Measurements from ENCODE around the gene TAOK3. TPM values are rescaled to one million over a fixed set of nuclear protein-coding genes. Genes with fewer than 3 reads are reported as not detected.

Gene TAOK3
- polyA plus RNA-seq, 3 donors = 19.7 to 58.3 (median 44.8) TPM

DNA sequence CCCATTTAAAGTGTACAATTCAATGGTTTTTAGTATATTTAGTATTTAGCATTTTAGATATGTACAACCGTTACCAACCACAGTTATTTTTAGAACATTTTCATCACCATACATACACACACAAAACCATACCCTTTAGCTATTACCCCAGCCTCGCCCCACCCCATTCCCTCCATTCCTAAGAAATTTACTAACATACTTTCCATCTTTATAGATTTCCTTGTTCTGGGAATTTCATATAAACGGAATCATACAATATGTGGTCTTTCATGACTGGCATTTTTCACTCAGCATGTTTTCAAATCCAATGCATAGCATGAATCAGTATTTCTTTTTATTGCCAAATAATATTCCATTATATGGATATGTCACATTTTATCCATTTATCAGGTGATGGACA lies 101.5 kb downstream of the TAOK3 start:
- Mint-ChIP-seq H3K27me3 (ENCODE audit: low read depth in 3 of 3) (no peaks in the 10 kb centered on the region), H3K27ac (no peak overlapping the region), H3K4me1 (peaks cover 20% of the 10 kb centered on the region), H3K36me3 (peaks cover 6 to 12% of the 10 kb centered on the region in 2 donors), H3K4me3 (no peak overlapping the region), H3K9me3 (no peaks in the 10 kb centered on the region)
- Histone ChIP-seq H3K27me3 (ENCODE audit: control insufficient read depth in 2 of 2, insufficient read depth in 2 of 2, low read length in 2 of 2) (no peaks in the 10 kb centered on the region), H3K4me2 (replicated peaks; ENCODE audit: extremely low read depth, low read length, poor library complexity, severe bottlenecking) (no peak overlapping the region), H3K4me3 (replicated peaks in 1 of 3; ENCODE audit: low read depth in 2 of 3, low read length in 3 of 3) (no peak overlapping the region), H3K9ac (ENCODE audit: insufficient read depth, low read length, poor library complexity, severe bottlenecking) (no peak overlapping the region), H3K4me1 (ENCODE audit: control insufficient read depth in 1 of 2, insufficient read depth in 2 of 2, low read length in 2 of 2) (no peaks in the 10 kb centered on the region), H3K79me2 (ENCODE audit: insufficient read depth, low read length) (peaks cover 79% of the 10 kb centered on the region), H3K9me3 (replicated peaks in 1 of 2; ENCODE audit: control insufficient read depth in 1 of 2, insufficient read depth in 1 of 2, low read length in 2 of 2) (no peaks in the 10 kb centered on the region), H2AFZ (ENCODE audit: insufficient read depth, low read depth, low read length, poor library complexity, severe bottlenecking) (no peak overlapping the region), H3K27ac (ENCODE audit: low read depth in 1 of 2, low read length in 2 of 2) (no peak overlapping the region), H4K20me1 (ENCODE audit: insufficient read depth, low read length) (peaks cover 91% of the 10 kb centered on the region), H3K36me3 (replicated peaks in 1 of 2; ENCODE audit: control insufficient read depth in 1 of 2, insufficient read depth in 2 of 2, low read length in 2 of 2) (peaks cover 0 to 5% of the 10 kb centered on the region in 2 donors)
- TF ChIP-seq, protein P1, sequence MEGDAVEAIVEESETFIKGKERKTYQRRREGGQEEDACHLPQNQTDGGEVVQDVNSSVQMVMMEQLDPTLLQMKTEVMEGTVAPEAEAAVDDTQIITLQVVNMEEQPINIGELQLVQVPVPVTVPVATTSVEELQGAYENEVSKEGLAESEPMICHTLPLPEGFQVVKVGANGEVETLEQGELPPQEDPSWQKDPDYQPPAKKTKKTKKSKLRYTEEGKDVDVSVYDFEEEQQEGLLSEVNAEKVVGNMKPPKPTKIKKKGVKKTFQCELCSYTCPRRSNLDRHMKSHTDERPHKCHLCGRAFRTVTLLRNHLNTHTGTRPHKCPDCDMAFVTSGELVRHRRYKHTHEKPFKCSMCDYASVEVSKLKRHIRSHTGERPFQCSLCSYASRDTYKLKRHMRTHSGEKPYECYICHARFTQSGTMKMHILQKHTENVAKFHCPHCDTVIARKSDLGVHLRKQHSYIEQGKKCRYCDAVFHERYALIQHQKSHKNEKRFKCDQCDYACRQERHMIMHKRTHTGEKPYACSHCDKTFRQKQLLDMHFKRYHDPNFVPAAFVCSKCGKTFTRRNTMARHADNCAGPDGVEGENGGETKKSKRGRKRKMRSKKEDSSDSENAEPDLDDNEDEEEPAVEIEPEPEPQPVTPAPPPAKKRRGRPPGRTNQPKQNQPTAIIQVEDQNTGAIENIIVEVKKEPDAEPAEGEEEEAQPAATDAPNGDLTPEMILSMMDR (IDR thresholded peaks at IDR 0.05) = no peak
- WGBS (ENCODE audit: insufficient coverage) = 50% methylated on average over 2 of the region's 3 CpGs
- intact Hi-C loops (cut with micrococcal nuclease) = no loop called here
- no peak for DNase-seq

- intact Hi-C loops (cut with micrococcal nuclease) = no loop called here
- H3K4me1 ChIP-seq (ENCODE audit: control insufficient read depth in 1 of 2, insufficient read depth in 2 of 2, low read length in 2 of 2) = no peaks in the 10 kb centered on the region
- Mint-ChIP-seq H3K36me3 (peaks cover 14 to 24% of the 10 kb centered on the region in 2 donors), H3K9me3 (no peaks in the 10 kb centered on the region), H3K27me3 (ENCODE audit: low read depth in 3 of 3) (no peaks in the 10 kb centered on the region), H3K27ac (peak overlapping the region in 1 of 7 donors; percentile 2), H3K4me3 (no peak overlapping the region), H3K4me1 (peaks cover 15% of the 10 kb centered on the region)
- TF ChIP-seq, protein P1 (IDR thresholded peaks at IDR 0.05) = no peak
- no peak overlapping the region for H3K4me3 ChIP-seq (replicated peaks in 1 of 3; ENCODE audit: low read depth in 2 of 3, low read length in 3 of 3)
- H3K4me2 ChIP-seq (replicated peaks; ENCODE audit: extremely low read depth, low read length, poor library complexity, severe bottlenecking) = no peak overlapping the region
- WGBS (ENCODE audit: insufficient coverage) = 80% methylated on average over 1 of the region's 1 CpG
- peaks cover 8 to 16% of the 10 kb centered on the region in 2 donors for H3K36me3 ChIP-seq (replicated peaks in 1 of 2; ENCODE audit: control insufficient read depth in 1 of 2, insufficient read depth in 2 of 2, low read length in 2 of 2)
- peaks cover 91% of the 10 kb centered on the region for H4K20me1 ChIP-seq (ENCODE audit: insufficient read depth, low read length)
- H2AFZ ChIP-seq (ENCODE audit: insufficient read depth, low read depth, low read length, poor library complexity, severe bottlenecking) = no peak overlapping the region
- no peak overlapping the region for H3K9ac ChIP-seq (ENCODE audit: insufficient read depth, low read length, poor library complexity, severe bottlenecking)
- no peaks in the 10 kb centered on the region for H3K27me3 ChIP-seq (ENCODE audit: control insufficient read depth in 2 of 2, insufficient read depth in 2 of 2, low read length in 2 of 2)
- no peaks in the 10 kb centered on the region for H3K9me3 ChIP-seq (replicated peaks in 1 of 2; ENCODE audit: control insufficient read depth in 1 of 2, insufficient read depth in 1 of 2, low read length in 2 of 2)
- peaks cover 71% of the 10 kb centered on the region for H3K79me2 ChIP-seq (ENCODE audit: insufficient read depth, low read length)
- H3K27ac ChIP-seq (ENCODE audit: low read depth in 1 of 2, low read length in 2 of 2) = no peak overlapping the region
- DNase-seq = no peak
Measured at GRCh38 chr12:118269806-118270205, 102.9 kb downstream of the TAOK3 start.

Measured in CD14-positive monocyte (primary cell).